Neural cell (in vitro differentiated cells): ENCODE results near the gene PDK2. TPM values are rescaled to one million over a fixed set of nuclear protein-coding genes. Genes with fewer than 3 reads are reported as not detected.
"Not testable (repeated sequence)": the region's sequence is repeated elsewhere in the genome, so short reads cannot be mapped to it uniquely, and the experiment has no call there.

Experiments
- H2AFZ ChIP-seq: fragments of 200-600, 300-800 bp; sonication (generic), shearing (Covaris generic); 2 replicates; pipeline ENCODE4 v1.6.0; 2014; ENCODE audit warnings: low read depth, mild to moderate bottlenecking, antibody characterized with exemption, low read length, moderate library complexity
- H3F3A ChIP-seq: fragments of 200-600 bp; shearing (Covaris generic); 2 replicates; pipeline ENCODE4 v1.6.1; 2016; ENCODE audit warnings: mild to moderate bottlenecking, moderate library complexity, mixed read lengths, antibody characterized with exemption, low read length; ENCODE audit not compliant: insufficient read depth, poor library complexity, severe bottlenecking
- H3K27ac ChIP-seq: fragments of 200-600, 300-800 bp; sonication (generic), shearing (Covaris generic); 2 replicates; pipeline ENCODE4 v1.5.1; 2014; ENCODE audit warnings: mild to moderate bottlenecking, low read length, moderate library complexity
- H3K27me3 ChIP-seq: fragments of 300-800, 200-600 bp; sonication (generic), shearing (Covaris generic); 2 replicates; pipeline ENCODE4 v1.6.0; 2014; ENCODE audit warnings: mild to moderate bottlenecking, low read depth, low read length, moderate library complexity; ENCODE audit not compliant: insufficient read depth
- H3K36me3 ChIP-seq: fragments of 300-800, 200-600 bp; sonication (generic), shearing (Covaris generic); 2 replicates; pipeline ENCODE4 v1.5.1; 2014; ENCODE audit warnings: mild to moderate bottlenecking, antibody characterized with exemption, low read length, moderate library complexity; ENCODE audit not compliant: insufficient read depth
- H3K4me2 ChIP-seq: fragments of 300-800, 200-600 bp; sonication (generic), shearing (Covaris generic); 2 replicates; pipeline ENCODE4 v1.6.0; 2014; ENCODE audit warnings: mild to moderate bottlenecking, low read length
- H3K4me3 ChIP-seq: fragments of 300-800, 200-600 bp; sonication (generic), shearing (Covaris generic); 2 replicates; pipeline ENCODE4 v1.5.1; 2014; ENCODE audit warnings: mild to moderate bottlenecking, low read length, moderate library complexity
- H3K79me2 ChIP-seq: fragments of 200-600 bp; shearing (Covaris generic); replicated peaks from 2 replicates; pipeline ENCODE4 v1.6.0; 2014; ENCODE audit warnings: mild to moderate bottlenecking, low read length, moderate library complexity; ENCODE audit not compliant: insufficient read depth
- H3K9ac ChIP-seq: fragments of 300-800, 200-600 bp; sonication (generic), shearing (Covaris generic); 2 replicates; pipeline ENCODE4 v1.6.1; 2016; ENCODE audit warnings: mild to moderate bottlenecking, low read length, mixed read lengths
- H3K9me2 ChIP-seq: fragments of 200-600 bp; shearing (Covaris generic); 2 replicates; pipeline ENCODE4 v1.6.1; 2016; ENCODE audit warnings: mild to moderate bottlenecking, low read length, mixed read lengths; ENCODE audit not compliant: insufficient read depth
- H3K9me3 ChIP-seq: fragments of 200-600, 300-800 bp; sonication (generic), shearing (Covaris generic); 2 replicates; pipeline ENCODE4 v1.6.1; 2016; ENCODE audit warnings: mild to moderate bottlenecking, mixed run types, low read length, moderate library complexity, mixed read lengths
- H4K20me1 ChIP-seq: fragments of 200-600 bp; shearing (Covaris generic); 2 replicates; pipeline ENCODE4 v1.6.1; 2016; ENCODE audit warnings: mild to moderate bottlenecking, mixed run types; ENCODE audit not compliant: insufficient read depth
- CTCF ChIP-seq: fragments of 450-650 bp; IDR thresholded peaks from 2 replicates; pipeline ENCODE4 v1.5.1; 2014; ENCODE audit warnings: antibody characterized with exemption, mild to moderate bottlenecking, moderate library complexity; ENCODE audit not compliant: poor library complexity, severe bottlenecking
- EP300 ChIP-seq: fragments of 450-650 bp; conservative IDR thresholded peaks from 2 replicates; pipeline ENCODE4 v1.6.1; 2014; ENCODE audit warnings: antibody characterized with exemption, mild to moderate bottlenecking, moderate library complexity; ENCODE audit not compliant: poor library complexity, severe bottlenecking
- EZH2 ChIP-seq: fragments of 200-600, 300-800 bp; shearing (Covaris generic), sonication (generic); IDR thresholded peaks from 2 replicates; pipeline ENCODE4 v1.6.1; 2014; ENCODE audit warnings: antibody characterized with exemption, low read length, borderline replicate concordance, mild to moderate bottlenecking; ENCODE audit not compliant: insufficient read depth, poor library complexity, severe bottlenecking
- MXI1 ChIP-seq: fragments of 450-650 bp; conservative IDR thresholded peaks from 2 replicates; pipeline ENCODE4 v1.6.1; 2014; ENCODE audit warnings: antibody characterized with exemption, mild to moderate bottlenecking; ENCODE audit not compliant: poor library complexity, severe bottlenecking
- POLR2AphosphoS5 ChIP-seq: IDR thresholded peaks from 2 replicates; pipeline ENCODE4 v1.6.1; 2012
- RAD21 ChIP-seq: fragments of 450-650 bp; conservative IDR thresholded peaks from 2 replicates; pipeline ENCODE4 v1.6.1; 2014; ENCODE audit warnings: antibody characterized with exemption, mild to moderate bottlenecking, moderate library complexity
- SMC3 ChIP-seq: fragments of 450-650 bp; conservative IDR thresholded peaks from 2 replicates; pipeline ENCODE4 v1.6.1; 2014; ENCODE audit warnings: antibody characterized with exemption, mild to moderate bottlenecking, moderate library complexity; ENCODE audit not compliant: poor library complexity
- TAF1 ChIP-seq: IDR thresholded peaks from 2 replicates; pipeline ENCODE4 v1.6.1; 2012; ENCODE audit warnings: low read depth
- polyA plus RNA-seq: library from polyadenylated mRNA; depleted of rRNA; stranded (reverse); fragments of >200 nt; gene quantifications from 2 replicates; pipeline ENCODE4 v1.2.3, GENCODE V29; 2014
- TF ChIP-seq, protein P1 (sequence below): IDR thresholded peaks from 2 replicates; pipeline ENCODE4 v1.6.1; 2012; ENCODE audit warnings: borderline replicate concordance

Gene PDK2
- polyA plus RNA-seq, 1 donor from 2014 or later: 36.2 TPM

GRCh38 chr17:50059759-50060273 is 35.3 kb upstream of the PDK2 start:
- Histone ChIP-seq H3K4me2 (no peak overlapping the region), H3K9me2 (no peaks in the 10 kb centered on the region), H3K79me2 (no peaks in the 10 kb centered on the region), H3F3A (peaks cover 4% of the 10 kb centered on the region), H4K20me1 (no peaks in the 10 kb centered on the region), H3K27me3 (no peaks in the 10 kb centered on the region), H3K27ac (no peak overlapping the region), H2AFZ (no peak overlapping the region), H3K9ac (no peak overlapping the region), H3K9me3 (no peaks in the 10 kb centered on the region), H3K36me3 (no peaks in the 10 kb centered on the region), H3K4me3 (no peak overlapping the region)
- no peak for TF ChIP-seq SMC3
- no peak for TF ChIP-seq MXI1
- TF ChIP-seq CTCF: no peak
- TF ChIP-seq RAD21: no peak
- TF ChIP-seq EZH2: no peak
- no peak for TF ChIP-seq EP300
- no peak for TF ChIP-seq POLR2AphosphoS5
- no peak for TF ChIP-seq TAF1
- TF ChIP-seq, protein P1, sequence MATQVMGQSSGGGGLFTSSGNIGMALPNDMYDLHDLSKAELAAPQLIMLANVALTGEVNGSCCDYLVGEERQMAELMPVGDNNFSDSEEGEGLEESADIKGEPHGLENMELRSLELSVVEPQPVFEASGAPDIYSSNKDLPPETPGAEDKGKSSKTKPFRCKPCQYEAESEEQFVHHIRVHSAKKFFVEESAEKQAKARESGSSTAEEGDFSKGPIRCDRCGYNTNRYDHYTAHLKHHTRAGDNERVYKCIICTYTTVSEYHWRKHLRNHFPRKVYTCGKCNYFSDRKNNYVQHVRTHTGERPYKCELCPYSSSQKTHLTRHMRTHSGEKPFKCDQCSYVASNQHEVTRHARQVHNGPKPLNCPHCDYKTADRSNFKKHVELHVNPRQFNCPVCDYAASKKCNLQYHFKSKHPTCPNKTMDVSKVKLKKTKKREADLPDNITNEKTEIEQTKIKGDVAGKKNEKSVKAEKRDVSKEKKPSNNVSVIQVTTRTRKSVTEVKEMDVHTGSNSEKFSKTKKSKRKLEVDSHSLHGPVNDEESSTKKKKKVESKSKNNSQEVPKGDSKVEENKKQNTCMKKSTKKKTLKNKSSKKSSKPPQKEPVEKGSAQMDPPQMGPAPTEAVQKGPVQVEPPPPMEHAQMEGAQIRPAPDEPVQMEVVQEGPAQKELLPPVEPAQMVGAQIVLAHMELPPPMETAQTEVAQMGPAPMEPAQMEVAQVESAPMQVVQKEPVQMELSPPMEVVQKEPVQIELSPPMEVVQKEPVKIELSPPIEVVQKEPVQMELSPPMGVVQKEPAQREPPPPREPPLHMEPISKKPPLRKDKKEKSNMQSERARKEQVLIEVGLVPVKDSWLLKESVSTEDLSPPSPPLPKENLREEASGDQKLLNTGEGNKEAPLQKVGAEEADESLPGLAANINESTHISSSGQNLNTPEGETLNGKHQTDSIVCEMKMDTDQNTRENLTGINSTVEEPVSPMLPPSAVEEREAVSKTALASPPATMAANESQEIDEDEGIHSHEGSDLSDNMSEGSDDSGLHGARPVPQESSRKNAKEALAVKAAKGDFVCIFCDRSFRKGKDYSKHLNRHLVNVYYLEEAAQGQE: no peak

DNA sequence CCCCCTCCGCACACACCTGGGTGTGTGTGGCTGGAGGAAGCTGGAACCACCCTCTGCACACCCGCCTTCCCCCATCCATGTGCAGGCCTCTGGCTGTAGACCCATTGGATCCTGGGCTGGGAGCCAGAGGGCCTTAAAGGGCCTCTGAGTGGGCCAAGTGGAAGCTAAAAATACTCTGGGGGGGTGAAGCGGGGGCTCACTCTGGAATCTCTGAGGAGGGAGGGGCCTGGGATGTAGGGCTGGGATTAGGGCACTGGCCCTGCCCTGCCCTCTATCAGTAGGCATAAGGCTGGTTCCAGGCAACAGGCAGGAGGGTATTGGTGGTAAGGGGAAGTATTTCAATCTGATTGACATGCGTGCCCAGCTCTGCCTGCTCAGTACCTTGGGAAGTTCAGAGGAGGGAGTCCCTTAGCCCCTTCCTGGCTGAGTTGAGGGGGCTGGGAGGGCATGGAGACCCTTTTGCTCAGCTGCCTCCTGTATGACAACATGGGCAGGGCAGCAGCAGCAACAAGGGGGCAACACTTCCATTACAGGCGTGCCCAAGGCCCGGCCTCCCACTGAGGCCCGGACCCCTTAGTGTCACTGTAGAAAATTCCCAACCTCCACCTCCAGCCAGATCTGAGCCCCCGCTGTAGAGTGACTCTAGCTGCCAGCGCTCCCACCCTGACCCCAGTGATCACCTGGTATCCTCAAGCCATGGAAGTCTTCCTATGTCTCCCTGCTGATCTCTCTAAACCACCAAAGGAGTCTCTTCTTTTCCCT is 34.0 kb upstream of the PDK2 start:
- Histone ChIP-seq H4K20me1 (no peaks in the 10 kb centered on the region), H3K4me3 (no peak overlapping the region), H3F3A (no peaks in the 10 kb centered on the region), H3K9ac (no peak overlapping the region), H2AFZ (no peak overlapping the region), H3K79me2 (no peaks in the 10 kb centered on the region), H3K27me3 (no peaks in the 10 kb centered on the region), H3K27ac (no peak overlapping the region), H3K9me3 (no peaks in the 10 kb centered on the region), H3K36me3 (no peaks in the 10 kb centered on the region), H3K4me2 (no peak overlapping the region), H3K9me2 (no peaks in the 10 kb centered on the region)
- TF ChIP-seq TAF1: no peak
- no peak for TF ChIP-seq SMC3
- no peak for TF ChIP-seq EP300
- TF ChIP-seq, protein P1: no peak
- no peak for TF ChIP-seq EZH2

DNA sequence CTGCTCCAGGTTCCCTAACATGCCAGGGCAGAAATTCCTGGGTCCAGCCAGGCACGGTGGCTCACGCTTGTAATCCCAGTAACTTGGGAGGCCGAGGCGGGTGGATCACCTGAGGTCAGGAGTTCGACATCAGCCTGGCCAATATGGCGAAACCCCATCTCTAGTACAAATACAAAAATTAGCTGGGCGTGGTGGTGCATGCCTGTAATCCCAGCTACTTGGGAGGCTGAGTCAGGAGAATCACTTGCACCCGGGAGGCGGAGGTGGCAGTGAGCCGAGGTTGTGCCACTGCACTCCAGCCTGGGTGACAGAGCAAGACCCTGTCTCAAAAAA is 33.5 kb upstream of the PDK2 start:
- not testable (repeated sequence) for H3K4me2 ChIP-seq, H3F3A ChIP-seq, H3K9ac ChIP-seq, H4K20me1 ChIP-seq, H3K9me3 ChIP-seq, H3K27me3 ChIP-seq, H3K79me2 ChIP-seq, H2AFZ ChIP-seq, H3K36me3 ChIP-seq, H3K9me2 ChIP-seq, H3K27ac ChIP-seq, H3K4me3 ChIP-seq
